Mucosa of rectum (tissue), 2 donors: ENCODE measurements around the gene DLGAP1.

Experiments used
- H3K27ac ChIP-seq, 2 donors: one replicate each; pipeline ENCODE4 v1.7.0; 2013; ENCODE audit warnings: inconsistent platforms in 2 of 2, low read depth in 2 of 2, low read length in 2 of 2
- H3K27me3 ChIP-seq, 2 donors: one replicate each; pipeline ENCODE4 v1.7.0; 2013; ENCODE audit warnings: low read length in 2 of 2; ENCODE audit not compliant: control insufficient read depth in 2 of 2, insufficient read depth in 2 of 2
- H3K36me3 ChIP-seq, 2 donors: one replicate each; pipeline ENCODE4 v1.7.0; 2013; ENCODE audit warnings: low read length in 2 of 2; ENCODE audit not compliant: control insufficient read depth in 2 of 2, insufficient read depth in 2 of 2
- H3K4me1 ChIP-seq, 2 donors: one replicate each; pipeline ENCODE4 v1.7.0; 2013; ENCODE audit warnings: low read length in 2 of 2, mild to moderate bottlenecking in 1 of 2; ENCODE audit not compliant: control insufficient read depth in 2 of 2, insufficient read depth in 2 of 2
- H3K4me3 ChIP-seq, 2 donors: one replicate each; pipeline ENCODE4 v1.7.0; 2013; ENCODE audit warnings: low read length in 2 of 2
- H3K9ac ChIP-seq, 2 donors: one replicate each; pipeline ENCODE4 v1.7.0; 2013; ENCODE audit warnings: low read length in 2 of 2, low read depth in 1 of 2, mild to moderate bottlenecking in 1 of 2
- H3K9me3 ChIP-seq, 2 donors: one replicate each; pipeline ENCODE4 v1.7.0; 2013; ENCODE audit warnings: low read length in 2 of 2; ENCODE audit not compliant: control insufficient read depth in 2 of 2
- donor health status: healthy.
- donor health status: Normal muscosa, but diverticular disease.

The DLGAP1 gene

DNA sequence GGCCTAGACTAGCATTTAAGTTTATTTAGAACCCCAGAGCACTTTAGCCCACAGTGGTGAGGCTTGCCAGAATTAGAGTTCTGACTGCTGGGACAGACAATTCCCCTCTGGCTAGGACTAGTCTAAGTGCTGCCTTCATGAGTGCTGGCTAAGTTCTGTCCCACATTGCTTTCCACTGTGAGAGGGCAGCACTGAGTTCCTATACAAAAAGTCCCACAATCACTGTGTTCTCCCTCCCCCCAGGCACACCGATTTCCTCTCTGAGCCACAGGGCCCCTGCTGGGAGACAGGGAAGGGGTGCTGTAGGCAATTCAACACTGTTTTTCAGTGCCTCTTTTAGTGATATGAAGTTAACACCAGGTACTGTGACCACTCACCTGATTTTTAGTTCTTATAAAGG lies 310.9 kb downstream of the DLGAP1 start:
- Histone ChIP-seq H3K4me3 (no peak overlapping the region), H3K9ac (no peak overlapping the region), H3K36me3 (no peaks in the 10 kb centered on the region), H3K27me3 (no peaks in the 10 kb centered on the region), H3K9me3 (no peaks in the 10 kb centered on the region), H3K27ac (no peak overlapping the region), H3K4me1 (no peaks in the 10 kb centered on the region)

DNA sequence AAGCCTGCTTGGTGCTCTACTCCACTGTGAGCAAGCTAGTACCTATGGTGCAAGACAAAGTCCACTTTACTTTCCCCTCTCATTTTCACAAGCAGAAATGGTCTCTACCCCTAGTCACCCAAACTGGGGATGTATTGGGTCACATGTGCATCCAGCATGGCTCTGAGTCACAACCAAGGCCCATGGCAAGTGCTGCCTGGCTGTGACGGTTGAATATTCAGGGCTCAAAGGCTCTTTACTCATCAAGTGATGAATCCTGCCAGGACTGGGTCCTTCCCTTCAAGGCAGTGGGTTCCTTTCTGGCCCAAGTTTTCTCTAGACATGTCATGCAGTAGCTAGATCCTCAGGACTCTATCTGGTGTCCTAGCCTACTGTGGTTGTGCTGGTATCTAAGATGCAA lies 311.5 kb downstream of the DLGAP1 start:
- no peak overlapping the region for H3K4me3 ChIP-seq
- H3K27me3 ChIP-seq = no peaks in the 10 kb centered on the region

DNA sequence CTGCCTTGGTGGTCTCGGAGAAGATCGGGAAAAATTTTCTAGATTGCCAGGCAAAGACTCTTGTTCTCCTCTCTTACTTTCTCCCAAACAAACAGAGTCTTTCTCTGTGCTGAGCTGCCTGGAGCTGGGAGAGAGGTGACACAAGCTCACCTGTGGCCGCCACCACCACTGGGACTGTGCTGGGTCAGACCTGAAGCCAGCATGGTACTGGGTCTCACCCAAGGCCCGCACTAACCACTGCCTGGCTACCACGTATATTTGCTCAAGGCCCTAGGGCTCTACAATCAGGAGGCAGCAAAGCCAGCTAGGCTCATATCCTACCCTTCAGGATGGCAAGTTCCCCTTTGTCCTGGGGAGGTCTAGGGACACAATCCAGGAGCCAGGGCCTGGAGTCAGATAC lies 312.2 kb downstream of the DLGAP1 start:
- no peaks in the 10 kb centered on the region for H3K4me1 ChIP-seq
- no peak overlapping the region for H3K9ac ChIP-seq
- no peak overlapping the region for H3K4me3 ChIP-seq
- H3K36me3 ChIP-seq = no peaks in the 10 kb centered on the region
- no peaks in the 10 kb centered on the region for H3K27me3 ChIP-seq
- H3K9me3 ChIP-seq = no peaks in the 10 kb centered on the region
- no peak overlapping the region for H3K27ac ChIP-seq

More for the DNA sequence above, 311.5 kb downstream of the DLGAP1 start:
- Histone ChIP-seq H3K27ac (no peak overlapping the region), H3K36me3 (no peaks in the 10 kb centered on the region), H3K4me1 (no peaks in the 10 kb centered on the region), H3K9ac (no peak overlapping the region), H3K9me3 (no peaks in the 10 kb centered on the region)

DNA sequence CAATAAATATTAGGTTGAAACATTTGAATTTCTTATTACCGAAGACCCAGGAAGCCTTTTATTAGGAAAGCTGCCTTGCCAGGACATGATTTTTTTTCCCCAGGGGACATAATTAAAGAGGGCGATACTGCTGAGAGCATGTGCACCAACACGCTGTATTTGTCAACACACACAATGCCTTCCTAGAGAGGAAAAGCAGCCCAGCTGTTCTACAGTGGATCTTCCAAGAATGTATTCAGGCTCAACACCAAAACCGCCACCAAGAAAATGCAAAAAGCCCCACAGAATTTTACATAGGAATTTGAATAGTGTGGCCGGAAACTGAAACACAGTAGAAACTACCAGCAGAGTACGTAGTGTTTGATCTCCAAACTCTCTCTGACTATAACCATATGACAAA lies 320.4 kb downstream of the DLGAP1 start:
- Histone ChIP-seq H3K27ac (no peak overlapping the region), H3K4me3 (no peak overlapping the region), H3K9ac (no peak overlapping the region), H3K27me3 (no peaks in the 10 kb centered on the region), H3K4me1 (no peaks in the 10 kb centered on the region), H3K36me3 (no peaks in the 10 kb centered on the region), H3K9me3 (no peaks in the 10 kb centered on the region)

DNA sequence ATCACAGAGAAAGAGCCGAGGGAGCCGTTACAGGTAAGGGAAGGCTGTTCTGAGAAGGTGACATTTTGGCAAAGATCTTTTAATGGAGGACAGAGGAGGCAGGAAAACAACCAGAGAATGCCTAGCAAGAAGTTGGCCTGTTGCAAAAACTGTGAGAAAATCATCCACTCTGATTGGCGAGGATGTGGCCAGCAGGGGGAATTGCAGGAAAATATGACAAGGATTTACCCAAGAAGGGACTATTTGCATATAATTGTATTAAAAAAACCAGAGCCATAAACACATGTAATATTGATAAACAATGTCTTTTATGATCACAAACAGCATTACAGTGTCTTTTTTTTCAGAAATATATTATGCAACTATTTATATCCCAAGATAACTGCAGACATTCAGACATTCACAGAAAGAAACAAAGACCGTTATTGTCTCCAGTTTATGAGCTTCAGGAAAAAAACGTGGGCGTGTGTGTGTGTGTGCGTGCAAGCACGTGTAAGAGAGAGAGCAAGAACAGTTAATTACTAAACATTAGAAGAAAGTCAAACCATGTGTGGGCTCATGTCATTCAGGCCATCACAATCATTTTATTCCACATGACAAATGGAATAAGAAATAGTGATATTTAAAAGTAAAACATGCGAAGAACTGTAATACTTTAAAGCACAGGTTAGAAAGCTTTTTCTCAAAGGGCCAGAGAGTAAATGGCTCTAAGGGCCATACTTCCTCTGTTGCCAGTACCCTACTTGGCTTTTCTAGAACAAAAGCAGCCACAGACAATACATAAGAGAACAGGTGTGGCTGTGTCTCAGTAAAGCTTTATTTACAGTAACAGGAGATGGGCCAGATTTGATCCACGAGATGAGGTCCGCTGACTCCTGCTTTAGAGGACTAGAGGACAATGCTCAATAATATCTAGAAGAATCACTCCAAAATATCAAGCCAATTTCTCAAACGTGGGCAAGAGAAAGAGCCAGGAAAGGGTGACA lies 324.1 kb downstream of the DLGAP1 start:
- Histone ChIP-seq H3K9ac (no peak overlapping the region), H3K36me3 (no peaks in the 10 kb centered on the region), H3K27ac (no peak overlapping the region), H3K4me1 (no peaks in the 10 kb centered on the region), H3K4me3 (no peak overlapping the region), H3K9me3 (no peaks in the 10 kb centered on the region), H3K27me3 (no peaks in the 10 kb centered on the region)

DNA sequence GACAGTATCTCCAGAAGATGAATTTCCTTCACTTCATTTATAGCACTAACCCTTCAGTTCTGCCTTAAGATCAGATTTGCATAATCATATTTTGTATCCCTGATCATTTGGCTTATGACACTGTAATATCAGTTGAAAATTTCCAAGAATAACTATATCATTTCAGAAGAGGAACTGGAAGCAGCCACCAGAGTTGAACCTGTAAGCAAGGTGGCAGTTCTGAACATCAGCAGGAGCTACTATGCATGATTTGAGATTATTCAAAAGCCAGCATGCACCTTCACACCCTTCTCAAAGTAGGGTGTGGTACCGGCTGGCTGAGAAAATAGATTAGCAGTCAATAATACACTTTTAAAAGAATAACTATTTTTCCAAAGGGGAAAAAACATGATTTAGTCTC lies 328.2 kb downstream of the DLGAP1 start:
- H3K9ac ChIP-seq = no peak overlapping the region

DNA sequence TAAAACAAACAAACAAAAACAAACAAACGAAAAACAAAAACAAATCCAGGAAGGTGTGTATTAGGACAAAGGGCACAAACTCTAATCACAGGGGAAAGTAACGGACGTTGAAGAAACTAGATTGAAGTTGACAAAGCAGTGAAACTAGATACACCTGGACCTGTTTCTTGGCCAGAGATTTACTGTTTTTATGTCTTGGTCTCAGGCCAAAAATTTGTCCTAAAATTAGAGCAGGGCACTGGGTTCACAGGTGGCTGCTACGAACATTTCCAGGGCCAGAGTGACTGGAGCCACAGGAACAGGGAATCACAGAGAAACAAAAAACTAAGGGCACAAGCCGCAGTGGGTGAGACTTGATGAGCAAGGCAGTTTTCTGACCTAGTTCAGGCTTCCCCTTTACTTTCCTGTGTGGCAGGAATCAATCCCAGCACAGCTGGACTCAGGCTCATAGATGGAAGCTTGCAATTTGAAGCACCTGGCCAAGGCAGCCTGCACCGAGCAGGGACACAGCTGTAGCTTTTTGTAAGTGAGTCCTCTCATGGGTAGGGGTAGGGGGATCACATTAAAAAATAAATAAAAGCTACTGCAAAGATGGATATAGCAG lies 329.4 kb downstream of the DLGAP1 start:
- H3K27me3 ChIP-seq = no peaks in the 10 kb centered on the region
- H3K4me3 ChIP-seq = no peak overlapping the region
- no peaks in the 10 kb centered on the region for H3K36me3 ChIP-seq
- no peaks in the 10 kb centered on the region for H3K9me3 ChIP-seq
- no peak overlapping the region for H3K27ac ChIP-seq
- no peaks in the 10 kb centered on the region for H3K4me1 ChIP-seq
- H3K9ac ChIP-seq = no peak overlapping the region

More for the DNA sequence above, 328.2 kb downstream of the DLGAP1 start:
- Histone ChIP-seq H3K36me3 (no peaks in the 10 kb centered on the region), H3K9me3 (no peaks in the 10 kb centered on the region), H3K4me1 (no peaks in the 10 kb centered on the region), H3K4me3 (no peak overlapping the region), H3K27me3 (no peaks in the 10 kb centered on the region), H3K27ac (no peak overlapping the region)

DNA sequence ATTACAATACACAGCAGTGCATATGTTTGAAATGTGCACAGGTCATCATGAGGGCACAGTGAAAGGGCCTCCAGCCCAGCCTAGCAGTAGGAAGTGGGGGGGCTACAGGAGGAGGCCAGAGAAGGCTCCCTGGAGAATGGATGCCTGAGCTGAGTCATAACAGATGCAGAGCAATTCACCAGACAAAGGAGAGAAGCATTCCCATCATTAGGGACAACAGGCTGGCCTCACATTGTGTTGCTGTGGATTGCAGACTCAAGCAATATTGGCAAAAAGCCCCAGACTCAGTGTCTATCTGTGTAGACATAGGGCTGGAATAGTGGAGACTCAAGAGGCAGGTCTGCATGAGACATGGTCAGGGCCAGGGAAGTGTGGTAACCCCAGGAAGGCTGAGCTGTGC lies 329.9 kb downstream of the DLGAP1 start:
- H3K4me1 ChIP-seq = no peaks in the 10 kb centered on the region
- H3K27ac ChIP-seq = no peak overlapping the region
- H3K9ac ChIP-seq = no peak overlapping the region
- no peaks in the 10 kb centered on the region for H3K27me3 ChIP-seq
- H3K36me3 ChIP-seq = no peaks in the 10 kb centered on the region
- H3K4me3 ChIP-seq = no peak overlapping the region
- H3K9me3 ChIP-seq = no peaks in the 10 kb centered on the region

DNA sequence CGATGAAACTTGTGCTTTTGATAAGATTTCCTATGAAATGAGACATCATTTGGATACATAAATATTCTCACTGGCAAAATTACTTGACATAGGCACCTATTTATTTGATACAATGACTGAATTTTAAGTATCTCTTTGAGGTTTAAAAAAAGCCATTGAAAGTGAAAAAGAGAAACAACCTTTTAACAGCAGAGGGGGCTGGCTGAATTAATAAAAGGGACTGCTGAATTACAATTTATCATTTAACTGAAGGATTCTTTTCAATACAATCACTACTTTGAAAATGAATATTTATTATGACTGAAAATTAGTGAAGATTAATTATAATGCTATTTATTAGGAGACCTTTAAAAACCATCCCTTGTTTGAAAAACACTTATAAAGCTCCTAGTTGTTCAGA lies 335.3 kb downstream of the DLGAP1 start:
- no peaks in the 10 kb centered on the region for H3K27me3 ChIP-seq
- H3K4me1 ChIP-seq = no peaks in the 10 kb centered on the region
- H3K4me3 ChIP-seq = no peak overlapping the region
- H3K9me3 ChIP-seq = no peaks in the 10 kb centered on the region
- no peaks in the 10 kb centered on the region for H3K36me3 ChIP-seq
- H3K27ac ChIP-seq = no peak overlapping the region
- H3K9ac ChIP-seq = no peak overlapping the region

DNA sequence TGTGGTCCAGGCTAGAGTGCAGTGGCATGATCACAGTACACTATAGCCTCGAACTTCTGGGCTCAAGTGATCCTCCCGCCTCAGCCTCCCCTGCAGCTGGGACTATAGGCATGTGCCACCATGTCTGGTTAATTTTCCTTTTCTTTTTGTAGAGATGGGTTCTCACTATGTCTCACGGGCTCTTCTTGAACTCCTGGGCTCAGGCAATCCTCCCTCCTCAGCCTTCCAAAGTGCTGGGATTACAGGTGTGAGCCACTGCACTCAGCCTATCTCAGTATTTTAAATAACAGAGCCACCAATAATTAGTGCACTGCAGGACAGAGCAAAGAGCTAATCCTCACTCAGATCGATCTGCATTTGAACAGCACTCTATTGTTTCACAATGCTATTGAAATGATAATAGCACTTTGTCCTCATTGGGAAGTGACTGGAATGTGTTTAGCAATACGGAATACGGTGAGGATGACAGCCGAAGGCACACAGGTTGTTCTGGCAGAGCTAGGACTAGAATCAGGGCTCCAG lies 335.9 kb downstream of the DLGAP1 start:
- no peaks in the 10 kb centered on the region for H3K9me3 ChIP-seq
- H3K4me1 ChIP-seq = no peaks in the 10 kb centered on the region
- H3K36me3 ChIP-seq = no peaks in the 10 kb centered on the region
- H3K4me3 ChIP-seq = no peak overlapping the region
- H3K27ac ChIP-seq = no peak overlapping the region
- no peak overlapping the region for H3K9ac ChIP-seq
- no peaks in the 10 kb centered on the region for H3K27me3 ChIP-seq
